ENCODE measurements around the gene WIF1.
A peak's percentile ranks its signal among the peaks of the same experiment; 100 is the strongest.

The WIF1 gene, protein sequence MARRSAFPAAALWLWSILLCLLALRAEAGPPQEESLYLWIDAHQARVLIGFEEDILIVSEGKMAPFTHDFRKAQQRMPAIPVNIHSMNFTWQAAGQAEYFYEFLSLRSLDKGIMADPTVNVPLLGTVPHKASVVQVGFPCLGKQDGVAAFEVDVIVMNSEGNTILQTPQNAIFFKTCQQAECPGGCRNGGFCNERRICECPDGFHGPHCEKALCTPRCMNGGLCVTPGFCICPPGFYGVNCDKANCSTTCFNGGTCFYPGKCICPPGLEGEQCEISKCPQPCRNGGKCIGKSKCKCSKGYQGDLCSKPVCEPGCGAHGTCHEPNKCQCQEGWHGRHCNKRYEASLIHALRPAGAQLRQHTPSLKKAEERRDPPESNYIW

DNA sequence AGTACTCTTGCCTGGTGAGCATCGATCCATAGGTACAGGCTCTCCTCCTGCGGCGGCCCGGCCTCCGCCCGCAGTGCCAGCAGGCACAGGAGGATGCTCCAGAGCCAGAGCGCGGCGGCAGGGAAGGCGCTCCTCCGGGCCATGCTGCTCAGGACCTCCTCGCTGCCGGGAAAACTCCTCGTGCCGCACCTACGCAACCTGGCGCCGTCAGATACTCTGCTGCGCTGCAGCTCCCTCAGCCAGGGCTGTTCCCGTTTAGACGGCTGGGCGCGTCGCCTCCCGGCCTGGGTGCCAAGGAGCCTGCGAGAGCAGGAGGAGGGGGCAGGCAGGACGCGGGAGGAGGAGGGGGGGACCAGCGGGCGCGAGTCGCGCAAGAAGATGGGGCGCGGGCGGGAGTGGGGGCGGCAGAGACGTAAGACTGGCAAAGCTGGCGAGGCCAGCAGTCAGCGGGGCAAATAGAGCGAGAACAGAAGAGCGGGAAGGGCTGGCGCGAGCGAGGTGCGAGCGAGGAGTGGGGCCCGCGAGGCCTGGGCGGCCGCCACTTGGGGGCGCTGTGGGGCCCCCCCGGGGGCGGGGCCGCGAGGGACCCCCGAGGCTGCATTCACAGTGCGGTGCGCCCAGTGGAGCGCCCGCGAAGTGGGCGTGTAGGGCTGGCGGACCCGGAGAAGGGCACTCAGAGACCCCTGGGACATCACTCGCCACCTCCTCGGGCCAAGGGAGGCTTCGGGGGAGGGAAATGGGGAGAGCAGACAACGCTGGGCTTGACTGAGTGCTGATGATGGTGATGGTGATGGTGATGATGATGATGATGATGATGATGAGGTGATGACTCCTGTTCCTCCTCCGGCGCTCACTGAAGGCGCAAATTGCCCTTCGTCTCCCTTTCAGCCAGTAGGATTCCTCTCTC lies at the start of gene WIF1:
Gene WIF1 (minus strand): TSS at position 257 of the 907 bp plus-strand sequence. CDS start 114 bp downstream, at position 143.
- peak; percentile 15 for DNase-seq

DNA sequence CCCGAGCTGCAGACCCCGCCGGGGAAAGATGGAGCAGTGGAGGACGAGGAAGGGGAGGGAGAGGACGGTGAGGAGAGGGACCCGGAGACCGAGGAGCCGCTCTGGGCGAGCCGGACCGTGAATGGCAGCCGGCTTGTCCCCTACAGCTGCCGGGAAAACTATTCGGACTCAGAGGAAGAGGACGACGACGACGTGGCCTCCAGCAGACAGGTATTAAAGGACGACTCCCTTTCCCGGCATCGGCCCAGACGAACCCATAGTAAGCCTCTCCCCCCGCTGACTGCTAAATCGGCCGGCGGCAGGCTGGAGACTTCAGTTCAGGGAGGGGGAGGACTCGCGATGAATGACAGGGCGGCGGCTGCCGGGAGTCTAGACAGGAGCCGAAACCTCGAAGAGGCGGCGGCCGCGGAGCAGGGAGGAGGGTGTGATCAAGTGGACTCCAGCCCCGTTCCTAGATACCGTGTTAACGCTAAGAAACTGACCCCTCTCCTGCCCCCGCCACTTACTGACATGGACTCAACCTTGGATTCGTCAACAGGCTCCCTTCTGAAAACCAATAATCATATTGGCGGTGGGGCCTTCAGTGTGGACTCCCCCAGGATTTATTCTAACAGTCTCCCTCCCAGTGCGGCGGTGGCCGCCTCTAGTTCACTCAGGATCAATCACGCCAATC lies 49.2 kb upstream of the WIF1 start:
- peak; percentile 79 for DNase-seq

DNA sequence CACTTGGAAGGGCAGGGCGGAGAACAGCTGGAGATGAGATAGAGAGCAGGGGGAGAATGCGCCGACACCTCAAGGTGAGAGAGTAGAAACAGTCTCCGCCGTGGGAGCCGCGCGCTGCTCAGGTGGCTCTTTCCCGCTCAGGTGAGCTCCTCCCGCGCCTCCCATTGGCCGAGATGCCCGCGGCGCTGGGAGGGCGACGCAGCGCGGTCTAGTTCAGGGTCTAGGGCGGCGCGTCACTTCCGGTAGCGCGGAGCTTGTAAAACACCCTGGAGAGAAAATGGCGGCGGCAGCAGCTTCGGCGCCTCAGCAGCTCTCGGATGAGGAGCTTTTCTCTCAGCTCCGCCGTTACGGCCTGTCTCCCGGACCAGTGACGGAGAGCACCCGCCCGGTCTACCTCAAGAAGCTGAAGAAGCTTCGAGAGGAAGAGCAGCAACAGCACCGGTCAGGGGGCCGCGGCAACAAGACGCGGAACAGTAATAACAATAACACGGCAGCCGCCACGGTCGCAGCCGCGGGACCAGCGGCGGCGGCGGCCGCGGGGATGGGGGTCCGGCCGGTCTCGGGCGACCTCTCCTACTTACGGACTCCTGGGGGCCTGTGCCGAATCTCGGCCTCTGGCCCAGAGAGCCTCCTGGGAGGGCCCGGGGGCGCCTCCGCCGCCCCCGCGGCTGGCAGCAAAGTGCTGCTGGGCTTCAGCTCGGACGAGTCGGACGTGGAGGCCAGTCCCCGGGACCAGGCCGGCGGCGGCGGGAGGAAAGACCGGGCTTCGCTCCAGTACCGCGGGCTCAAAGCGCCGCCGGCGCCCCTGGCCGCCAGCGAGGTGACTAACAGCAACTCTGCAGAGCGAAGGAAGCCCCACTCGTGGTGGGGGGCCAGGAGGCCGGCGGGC lies 48.5 kb upstream of the WIF1 start, which contains the start of gene LEMD3:
Gene LEMD3 (plus strand): TSS at position 264 of the 889 bp plus-strand sequence. CDS start 14 bp downstream, at position 278.
- peak; percentile 93 for DNase-seq

DNA sequence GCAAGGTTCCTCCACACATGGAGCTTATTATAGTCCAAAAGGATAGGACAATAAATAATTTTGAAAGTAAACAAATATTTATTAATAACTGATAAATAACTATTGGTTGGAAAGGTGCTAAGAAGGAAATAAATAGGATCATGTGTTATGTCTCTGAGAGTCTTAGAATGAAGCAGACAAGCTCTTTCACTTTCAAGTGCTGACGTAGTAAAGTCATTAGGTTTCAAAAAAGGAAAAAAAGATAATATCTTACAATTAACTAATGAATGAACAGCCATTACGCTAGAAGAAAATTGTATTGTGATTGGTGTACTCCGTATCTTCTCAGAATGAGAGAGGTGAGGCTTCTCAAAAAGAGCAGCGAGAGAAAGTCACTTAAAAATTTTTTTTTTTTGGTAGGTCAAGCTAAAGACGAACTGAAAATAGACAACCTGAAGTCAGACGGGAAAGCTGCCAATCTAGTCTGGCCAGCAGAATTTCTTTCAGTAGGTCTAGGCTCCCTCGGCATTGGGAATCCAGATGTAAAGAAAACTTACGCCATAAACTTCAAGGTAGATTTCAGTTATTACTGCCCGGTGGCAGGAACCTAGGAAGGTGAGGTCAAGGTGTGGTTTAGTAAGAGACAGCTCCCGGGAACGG lies 47.7 kb upstream of the WIF1 start:
- peak; percentile 55 for DNase-seq

DNA sequence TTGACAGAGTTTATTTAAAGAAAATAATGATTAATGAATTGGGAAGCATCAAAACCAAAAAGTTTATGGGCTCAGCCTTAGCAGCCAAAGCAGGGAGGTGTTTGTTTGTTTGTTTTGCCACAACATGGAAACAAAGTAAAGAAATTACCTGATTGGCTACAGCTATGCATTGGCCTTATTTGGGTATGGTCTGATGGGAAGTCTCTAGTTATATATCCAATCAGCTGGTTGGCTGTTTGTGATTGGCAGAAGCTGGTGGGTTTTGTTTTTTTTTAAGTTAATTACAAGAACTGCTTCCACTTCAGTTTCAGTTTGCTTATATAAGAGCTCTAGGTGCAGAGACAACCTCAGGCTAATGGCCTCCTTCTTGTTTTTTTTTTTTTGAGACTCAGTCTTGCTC lies 43.7 kb upstream of the WIF1 start:
- DNase-seq, result no peak

DNA sequence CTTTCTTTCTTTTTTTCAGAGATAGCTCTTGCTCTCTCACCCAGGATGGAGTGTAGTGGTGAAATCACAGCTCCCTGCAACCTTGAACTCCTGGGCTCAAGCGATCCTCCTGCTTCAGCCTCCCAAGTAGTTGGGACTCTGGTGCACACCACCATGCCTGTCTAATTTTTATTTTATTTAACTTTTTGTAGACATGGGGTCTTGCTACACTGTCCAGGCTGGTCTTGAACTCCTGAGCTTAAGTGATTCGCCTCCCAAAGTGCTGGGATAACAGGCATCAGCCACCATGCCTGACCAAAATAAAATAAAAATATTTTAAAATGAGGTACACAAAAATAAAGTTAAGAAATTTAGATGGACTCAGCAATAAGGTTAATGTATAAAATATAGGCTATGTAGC lies 43.1 kb upstream of the WIF1 start:
- no peak for DNase-seq

DNA sequence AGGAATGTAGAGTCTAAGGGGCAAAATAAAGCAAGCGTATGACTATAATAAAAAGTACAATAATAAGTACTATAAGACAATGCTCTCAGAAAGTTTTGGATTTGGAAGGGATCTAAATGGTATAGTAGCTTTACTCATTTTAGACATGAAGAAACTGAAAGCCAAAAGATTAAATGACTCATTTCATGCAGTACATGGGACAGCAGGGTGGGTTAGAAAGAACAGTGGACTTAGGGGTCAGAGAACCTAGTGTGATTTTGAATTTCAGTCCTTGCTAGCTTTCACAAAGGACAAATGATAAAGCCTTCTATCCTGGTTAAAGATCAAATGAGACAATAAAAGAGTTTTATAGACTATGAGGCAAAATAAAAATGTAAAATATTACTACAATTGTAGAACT lies 41.5 kb upstream of the WIF1 start:
- no peak for DNase-seq

DNA sequence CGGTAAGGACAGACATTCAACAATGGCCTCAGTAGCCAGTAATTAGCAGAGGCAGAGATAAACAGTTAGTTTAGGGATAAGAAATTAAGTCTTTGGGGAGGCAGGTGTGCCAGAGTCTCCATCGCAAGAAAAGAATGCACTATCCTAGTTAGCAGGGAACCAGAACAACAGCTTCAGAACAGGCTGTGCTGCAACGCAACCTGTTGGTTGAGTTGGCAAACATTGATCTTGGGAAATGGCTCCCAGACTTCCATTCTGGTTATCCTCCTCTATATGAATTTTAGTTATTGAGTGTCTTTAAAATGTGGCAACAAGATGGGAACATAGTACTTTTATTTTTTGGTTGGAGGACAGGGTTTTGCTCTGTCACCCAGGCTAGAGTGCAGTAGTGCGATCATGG lies 36.0 kb upstream of the WIF1 start:
- DNase-seq, result no peak

DNA sequence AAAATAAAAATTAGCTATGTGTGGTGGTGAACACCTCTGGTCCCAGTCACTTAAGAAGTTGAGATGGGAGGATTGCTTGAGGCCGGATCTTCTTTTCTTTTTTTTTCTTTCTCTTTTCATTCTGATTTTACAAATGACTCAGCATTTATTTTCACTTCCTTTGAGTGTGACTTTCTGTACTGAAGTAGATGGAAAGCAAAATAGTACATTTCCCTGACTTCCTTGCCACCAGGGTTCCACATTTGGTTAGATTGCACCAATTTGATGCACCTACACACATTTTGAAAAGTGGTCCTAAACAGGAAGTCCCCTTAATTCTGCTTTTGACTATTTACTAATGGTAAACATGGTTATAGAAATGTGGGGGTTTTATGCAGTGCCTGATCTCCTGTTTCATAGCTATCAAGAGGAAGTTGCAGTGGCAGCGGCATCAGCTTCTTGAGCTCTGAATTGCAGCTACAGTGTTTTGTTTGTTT lies 35.3 kb upstream of the WIF1 start:
- peak; percentile 17 for DNase-seq

DNA sequence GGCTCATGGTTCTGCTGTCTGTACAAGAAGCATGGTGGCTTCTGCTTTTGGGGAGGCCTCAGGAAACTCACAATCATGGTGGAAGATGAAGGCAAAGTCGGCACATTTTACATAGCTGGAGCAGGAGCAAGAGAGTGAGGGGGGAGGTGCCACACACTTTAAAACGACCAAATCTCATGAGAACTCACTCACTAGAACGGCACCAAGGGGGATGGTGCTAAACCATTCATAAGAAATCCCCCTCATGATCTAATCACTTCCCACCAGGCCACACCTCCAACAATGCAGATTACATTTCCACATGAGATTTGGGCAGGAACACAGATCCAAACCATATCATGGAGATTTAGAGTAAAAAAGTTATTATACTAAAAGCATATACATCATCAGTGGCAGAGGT lies 34.7 kb upstream of the WIF1 start:
- no peak for DNase-seq

DNA sequence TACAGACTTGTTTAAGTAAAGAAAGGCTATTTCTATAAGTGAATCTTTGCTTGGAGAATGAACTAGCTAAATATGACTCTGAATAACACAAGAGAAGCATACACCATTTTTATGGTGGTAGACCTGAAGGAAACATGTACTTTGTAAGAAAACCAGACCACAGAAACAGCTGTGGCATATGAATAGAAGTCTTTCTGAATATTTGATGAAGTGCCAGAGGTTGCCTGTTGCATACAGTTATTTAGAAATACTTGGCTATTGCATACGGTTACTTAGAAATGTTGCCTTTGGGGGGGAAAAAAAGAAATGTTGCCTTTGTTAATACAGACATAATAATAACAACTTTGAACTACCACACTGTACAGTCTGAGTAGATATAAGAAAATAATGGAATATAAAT lies 31.5 kb upstream of the WIF1 start:
- no peak for DNase-seq

DNA sequence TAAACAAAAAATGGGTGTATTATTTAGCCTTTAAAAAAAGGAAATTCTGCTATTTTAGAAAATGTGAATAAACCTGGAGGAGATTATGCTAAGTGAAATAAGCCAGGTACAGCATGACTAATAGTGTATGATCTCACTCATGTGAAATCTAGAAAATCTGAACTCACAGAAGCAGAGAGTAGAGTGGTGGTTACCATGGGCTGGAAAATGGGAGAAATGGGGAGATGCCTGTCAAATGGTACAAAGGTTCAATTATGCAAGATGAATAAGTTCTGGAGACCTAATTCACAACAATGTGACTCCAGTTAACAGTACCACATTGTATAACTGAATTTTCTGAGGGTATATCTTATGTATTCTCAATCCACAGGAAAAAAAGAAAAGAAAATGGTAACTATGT lies 30.9 kb upstream of the WIF1 start:
- DNase-seq, result no peak

DNA sequence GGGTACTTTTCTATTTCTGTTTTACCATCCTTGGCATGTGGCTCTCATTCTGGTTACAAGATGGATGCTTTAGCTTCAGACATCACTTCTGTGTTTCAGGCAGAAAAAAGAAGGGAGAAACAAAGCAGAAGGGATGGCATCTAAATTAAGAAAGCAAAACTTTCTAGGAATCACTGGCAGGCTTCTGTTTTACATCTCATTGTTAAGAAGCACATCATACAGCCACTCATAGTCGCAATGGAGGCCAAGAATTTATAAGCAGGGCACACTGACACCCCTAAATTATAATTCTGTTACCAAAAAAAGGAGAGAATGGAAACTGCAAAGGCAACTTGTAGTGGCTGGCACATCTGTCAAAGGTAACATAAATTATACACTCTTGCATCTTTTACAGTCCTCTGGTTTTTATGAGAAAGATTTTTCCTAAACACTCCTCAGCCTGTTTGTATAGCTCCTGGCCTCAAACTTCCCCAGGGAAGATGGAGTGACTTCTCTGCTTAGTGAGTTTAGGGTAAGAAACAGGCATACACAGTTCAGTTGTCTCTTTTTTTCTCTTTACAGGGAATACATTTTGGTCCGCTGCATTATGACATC lies 26.3 kb upstream of the WIF1 start:
- DNase-seq, result no peak

DNA sequence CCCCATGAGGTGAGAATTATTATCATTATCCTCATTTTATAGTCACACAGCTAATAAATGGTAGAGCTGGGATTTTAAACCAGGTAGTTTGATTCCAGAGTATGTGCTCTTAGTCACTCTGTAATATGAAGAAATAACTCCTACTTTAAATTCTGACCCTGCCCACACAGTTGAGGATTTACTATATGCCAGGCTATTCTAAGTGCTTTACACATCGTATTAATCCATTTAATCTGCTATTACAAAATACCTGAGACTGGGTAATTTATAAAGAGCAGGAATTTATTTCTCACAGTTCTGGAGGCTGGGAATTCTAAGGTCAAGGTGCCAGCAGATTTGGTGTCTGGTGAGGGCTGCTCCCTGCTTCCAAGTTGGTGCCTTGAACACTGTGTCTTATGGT lies 19.6 kb upstream of the WIF1 start:
- no peak for DNase-seq

DNA sequence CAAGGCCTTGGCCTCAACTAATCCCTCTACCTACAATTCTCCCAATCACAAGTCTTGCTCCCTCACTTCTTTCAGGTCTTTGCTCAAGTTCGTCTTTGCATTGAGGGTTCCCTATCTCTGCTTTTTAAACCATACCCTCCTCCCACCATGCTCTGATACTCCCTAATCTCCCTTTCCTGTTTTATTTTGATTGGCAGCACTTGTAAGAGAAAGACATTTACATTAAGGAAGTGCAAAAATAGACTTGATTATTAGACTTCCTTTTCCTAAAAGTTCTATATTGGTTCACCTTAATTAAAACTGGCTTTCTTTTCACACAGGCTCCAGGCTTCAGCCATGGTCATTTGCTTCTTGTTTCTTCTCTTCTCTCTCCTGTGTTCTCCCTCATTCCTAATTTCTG lies 18.3 kb upstream of the WIF1 start:
- no peak for DNase-seq

DNA sequence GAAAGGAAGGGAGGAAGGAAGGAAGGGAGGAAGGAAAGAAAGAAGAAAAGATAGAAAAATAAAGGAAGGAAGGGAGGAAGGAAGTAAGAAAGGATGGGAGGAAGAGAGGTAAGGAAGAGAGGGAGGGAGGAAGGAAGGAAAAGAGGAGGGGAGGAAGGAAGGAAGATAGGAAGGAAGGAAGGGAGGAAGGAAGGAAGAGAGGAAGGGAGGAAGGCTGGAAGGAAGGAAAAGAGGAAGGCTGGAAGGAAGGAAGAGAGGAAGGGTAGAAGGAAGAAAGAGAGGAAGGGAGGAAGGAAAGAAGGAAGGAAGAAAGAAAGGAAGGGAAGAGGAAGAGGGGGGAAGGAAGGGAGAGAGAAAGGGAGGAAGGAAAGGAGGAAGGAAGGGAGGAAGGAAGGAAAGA lies 12.8 kb upstream of the WIF1 start:
- no peak for DNase-seq

DNA sequence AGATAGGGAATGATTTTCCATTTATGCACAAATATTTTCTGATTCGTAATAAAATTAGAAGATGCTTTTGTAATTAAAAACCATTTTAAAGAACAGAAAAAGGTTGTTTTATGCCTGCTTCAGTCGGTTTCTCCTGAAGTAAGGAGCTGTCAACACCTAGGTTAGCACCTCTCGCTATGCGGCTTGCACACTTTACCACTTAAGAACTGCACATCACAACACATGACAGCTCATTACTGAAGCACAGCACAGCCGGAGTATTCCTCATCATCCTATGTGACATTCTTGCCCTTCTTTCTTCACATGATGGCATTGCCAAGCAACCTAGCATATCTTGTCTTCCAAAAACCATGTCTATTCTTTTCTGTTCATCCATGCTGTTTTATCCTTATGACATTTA lies 5.4 kb upstream of the WIF1 start:
- DNase-seq, result no peak

DNA sequence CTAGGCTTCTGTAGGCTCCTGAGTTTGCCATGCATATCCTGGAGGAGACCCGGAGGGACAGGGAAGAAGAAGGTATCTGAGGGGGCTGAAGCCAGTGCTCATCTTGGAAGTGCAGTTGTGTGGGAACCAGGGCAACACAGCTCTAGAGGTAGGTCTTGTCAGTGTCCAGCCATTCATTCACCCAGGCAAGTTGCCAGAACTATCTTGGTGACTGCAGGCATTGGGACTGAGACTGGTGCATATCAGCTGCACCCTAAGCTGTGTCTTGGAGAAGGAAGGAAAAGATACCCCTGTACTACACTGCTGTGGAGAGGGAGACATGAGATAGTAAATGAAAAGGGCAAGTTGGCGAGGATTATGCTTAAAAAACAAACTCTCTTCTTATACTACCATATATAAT lies 4.9 kb upstream of the WIF1 start:
- DNase-seq, result peak; percentile 96

DNA sequence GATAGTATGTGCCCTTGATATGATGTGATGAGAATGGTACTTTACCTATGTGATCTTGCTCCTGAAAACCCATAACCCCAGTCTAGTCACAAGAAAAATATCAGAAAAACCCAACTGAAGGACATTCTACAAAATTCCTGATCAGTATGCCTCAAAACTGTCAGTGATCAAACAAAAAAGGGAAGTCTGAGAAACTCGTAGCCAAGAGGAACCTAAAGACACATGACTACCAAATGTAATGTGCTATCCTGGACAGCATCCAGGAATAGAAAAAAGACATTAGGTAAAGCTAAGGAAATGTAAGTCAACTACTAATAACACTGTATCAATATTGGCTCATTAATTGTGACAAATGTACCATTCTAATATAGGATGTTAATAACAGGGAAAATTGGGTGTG lies 4.1 kb upstream of the WIF1 start:
- peak; percentile 17 for DNase-seq

DNA sequence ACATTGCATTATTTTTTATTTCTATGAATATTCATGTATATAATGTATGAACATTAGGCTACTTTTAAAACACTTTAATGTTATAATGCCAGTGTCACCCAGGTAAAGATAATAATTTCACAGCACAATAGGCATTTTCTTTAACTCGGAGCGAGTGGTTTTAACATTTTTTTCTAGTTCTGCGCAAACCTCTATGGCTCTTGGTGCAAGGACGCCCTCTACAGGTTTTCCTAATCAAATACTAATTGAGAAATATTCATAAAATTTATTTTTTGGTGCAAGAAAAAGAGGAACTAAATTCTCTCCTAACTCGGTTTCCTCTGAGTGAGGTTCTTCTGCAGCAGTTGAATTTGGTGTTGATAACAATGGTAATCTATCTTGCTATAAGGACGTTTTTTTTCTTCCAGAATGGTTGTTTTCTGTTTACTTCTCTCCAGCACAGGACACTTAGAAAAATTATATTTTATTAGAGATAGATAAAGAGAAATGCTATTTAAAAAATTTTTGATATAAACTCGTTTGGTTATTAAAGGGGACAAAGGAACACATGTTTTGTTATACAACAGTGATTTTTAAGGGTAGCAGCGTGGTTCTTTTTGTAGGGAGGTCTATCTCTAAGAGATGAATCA lies 2.4 kb upstream of the WIF1 start:
- peak; percentile 76 for DNase-seq

DNA sequence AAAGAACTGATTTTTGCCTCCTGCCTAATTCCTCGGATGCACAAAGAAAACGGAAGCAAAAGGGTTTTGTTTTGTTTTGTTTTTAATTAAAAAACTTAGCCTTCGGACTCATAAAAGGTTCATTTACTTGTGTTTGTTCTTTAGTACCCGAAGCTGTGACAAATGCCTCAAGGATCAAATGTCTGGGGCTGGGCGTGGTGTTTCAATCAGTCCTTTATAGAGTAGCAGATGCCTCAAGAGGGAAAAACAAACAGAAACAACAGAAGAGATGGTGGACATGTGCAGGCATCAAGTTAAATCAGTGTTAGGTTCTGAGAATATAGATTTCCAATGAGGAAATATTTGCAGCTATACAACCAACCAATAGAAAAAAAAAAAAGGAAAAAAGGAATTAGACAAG lies 1.6 kb upstream of the WIF1 start:
- no peak for DNase-seq
